Astrocyte (in vitro differentiated cells and primary cell): ENCODE measurements around the gene DLGAP4. TPM values are rescaled to one million over a fixed set of nuclear protein-coding genes. Genes with fewer than 3 reads are reported as not detected.
"Not testable (repeated sequence)": the region's sequence is repeated elsewhere in the genome, so short reads cannot be mapped to it uniquely, and the experiment has no call there.

Source experiments
- DNase-seq: peaks from one replicate; pipeline ENCODE4 v3.0.0-alpha.2; 2010; ENCODE audit warnings: low read depth
- FAIRE-seq: peaks from 2 replicates; lab custom pipeline; 2011; peaks lifted over from hg19 to GRCh38; lab: Jason Lieb, UNC
- H2AFZ ChIP-seq: 2 replicates; pipeline ENCODE4 v1.6.0; 2012; ENCODE audit warnings: low read depth, low read length, inconsistent platforms
- H3K27ac ChIP-seq: 2 replicates; pipeline ENCODE4 v1.5.1; 2011; ENCODE audit warnings: low read depth, low read length, inconsistent platforms
- H3K27me3 ChIP-seq: 2 replicates; pipeline ENCODE4 v1.6.0; 2011; ENCODE audit warnings: low read length, inconsistent platforms; ENCODE audit not compliant: insufficient read depth
- H3K36me3 ChIP-seq: 2 replicates; pipeline ENCODE4 v1.5.1; 2011; ENCODE audit warnings: low read length, inconsistent platforms; ENCODE audit not compliant: insufficient read depth
- H3K4me1 ChIP-seq: 2 replicates; pipeline ENCODE4 v1.5.1; 2011; ENCODE audit warnings: low read length, inconsistent platforms; ENCODE audit not compliant: insufficient read depth
- H3K4me2 ChIP-seq: 2 replicates; pipeline ENCODE4 v1.6.0; 2012; ENCODE audit warnings: low read length, inconsistent platforms
- H3K4me3 ChIP-seq: 2 replicates; pipeline ENCODE4 v1.5.1; 2011; ENCODE audit warnings: low read depth, mild to moderate bottlenecking, low read length, inconsistent platforms; ENCODE audit not compliant: insufficient read depth
- H3K79me2 ChIP-seq: 2 replicates; pipeline ENCODE4 v1.6.0; 2012; ENCODE audit warnings: mild to moderate bottlenecking, low read length, inconsistent platforms; ENCODE audit not compliant: insufficient read depth
- H3K9ac ChIP-seq: 2 replicates; pipeline ENCODE4 v1.6.0; 2012; ENCODE audit warnings: mild to moderate bottlenecking, low read length, inconsistent platforms
- H3K9me3 ChIP-seq: 2 replicates; pipeline ENCODE4 v1.5.1; 2012; ENCODE audit warnings: low read depth, mild to moderate bottlenecking, low read length, inconsistent platforms; ENCODE audit not compliant: insufficient read depth
- H4K20me1 ChIP-seq: 2 replicates; pipeline ENCODE4 v1.6.0; 2012; ENCODE audit warnings: low read length, inconsistent platforms; ENCODE audit not compliant: insufficient read depth
- H3K27ac Mint-ChIP-seq: one replicate; pipeline ENCODE4 v1.8.0; 2021; ENCODE audit warnings: mild to moderate bottlenecking, mixed read lengths; ENCODE audit not compliant: unreplicated experiment
- H3K27me3 Mint-ChIP-seq: one replicate; pipeline ENCODE4 v1.8.0; 2021; ENCODE audit warnings: low read depth, mixed read lengths; ENCODE audit not compliant: unreplicated experiment
- H3K36me3 Mint-ChIP-seq: one replicate; pipeline ENCODE4 v1.8.0; 2021; ENCODE audit warnings: low read depth, mixed read lengths; ENCODE audit not compliant: unreplicated experiment
- H3K4me1 Mint-ChIP-seq: one replicate; pipeline ENCODE4 v1.8.0; 2021; ENCODE audit warnings: low read depth, mixed read lengths; ENCODE audit not compliant: unreplicated experiment
- H3K4me3 Mint-ChIP-seq: one replicate; pipeline ENCODE4 v1.8.0; 2021; ENCODE audit warnings: mild to moderate bottlenecking, moderate library complexity, mixed read lengths; ENCODE audit not compliant: unreplicated experiment
- H3K9me3 Mint-ChIP-seq: one replicate; pipeline ENCODE4 v1.8.0; 2021; ENCODE audit warnings: mild to moderate bottlenecking, mixed read lengths; ENCODE audit not compliant: unreplicated experiment
- CTCF ChIP-seq: IDR thresholded peaks from 2 replicates; pipeline ENCODE4 v1.5.1; 2011; ENCODE audit warnings: low read depth, mild to moderate bottlenecking, inconsistent platforms, low read length, moderate library complexity; ENCODE audit not compliant: insufficient read depth
- EZH2 ChIP-seq: IDR thresholded peaks from 2 replicates; pipeline ENCODE4 v1.6.1; 2012; ENCODE audit warnings: mild to moderate bottlenecking, low read length, inconsistent platforms; ENCODE audit not compliant: insufficient read depth
- total RNA-seq: library from RNA; stranded (reverse); gene quantifications from 2 replicates; pipeline ENCODE4 v1.2.1, GENCODE V29; 2021

Gene DLGAP4
- total RNA-seq, 1 donor from 2014 or later: 135 TPM

DNA sequence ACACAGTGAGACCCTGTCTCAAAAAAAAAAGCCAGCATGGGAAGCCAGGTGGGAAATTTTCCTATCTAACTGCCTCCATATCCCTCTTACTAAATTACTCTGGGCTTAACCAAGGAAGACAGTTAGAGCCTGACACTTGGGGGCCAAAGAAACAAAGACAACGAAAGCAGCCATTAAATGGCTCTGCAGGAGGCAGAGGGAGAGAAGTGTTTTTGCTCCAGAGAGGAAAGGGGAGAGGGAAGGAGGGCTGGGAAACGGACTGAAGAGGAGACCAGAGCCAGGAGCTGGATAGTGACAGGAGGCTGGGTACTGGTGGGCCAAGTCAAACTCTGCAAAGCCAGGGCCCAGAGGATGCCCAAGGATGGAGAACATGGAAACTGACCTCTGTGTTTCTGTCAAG lies 256.6 kb downstream of the DLGAP4 start:
- Histone ChIP-seq H3K4me2 (no peak overlapping the region), H3K27ac (no peak overlapping the region), H3K27me3 (no peaks in the 10 kb centered on the region), H3K4me3 (no peak overlapping the region), H3K9me3 (peaks cover 3% of the 10 kb centered on the region), H3K9ac (no peak overlapping the region), H3K79me2 (no peaks in the 10 kb centered on the region), H3K36me3 (no peaks in the 10 kb centered on the region), H3K4me1 (no peaks in the 10 kb centered on the region), H2AFZ (no peak overlapping the region), H4K20me1 (no peaks in the 10 kb centered on the region)
- H3K27ac Mint-ChIP-seq: no peak overlapping the region
- FAIRE-seq (no peak), DNase-seq (no peak)
- no peak for TF ChIP-seq CTCF
- TF ChIP-seq EZH2: no peak
- no peaks in the 10 kb centered on the region for H3K4me1 Mint-ChIP-seq
- H3K4me3 Mint-ChIP-seq: no peak overlapping the region
- H3K27me3 Mint-ChIP-seq: no peaks in the 10 kb centered on the region
- peaks cover 4% of the 10 kb centered on the region for H3K9me3 Mint-ChIP-seq
- H3K36me3 Mint-ChIP-seq: peaks cover 8% of the 10 kb centered on the region

DNA sequence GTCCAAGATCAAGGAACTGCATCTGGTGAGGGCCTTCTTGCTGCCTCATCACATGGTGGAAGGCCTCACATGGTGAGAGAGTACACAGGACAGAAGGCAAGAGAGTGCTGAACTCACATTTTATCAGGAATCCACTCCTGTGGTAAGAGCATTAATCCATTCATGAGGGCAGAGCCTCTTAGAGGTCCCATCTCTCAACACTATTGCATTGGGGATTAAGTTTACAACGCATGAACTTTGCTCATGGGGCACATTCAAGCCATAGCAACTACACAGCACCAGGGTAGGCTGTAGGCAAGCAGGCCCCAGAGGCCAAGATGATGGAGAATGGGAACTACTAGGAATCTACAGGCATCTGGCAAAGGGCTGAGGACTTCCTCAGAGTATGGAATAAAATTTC lies 257.2 kb downstream of the DLGAP4 start:
- Mint-ChIP-seq H3K9me3 (peaks cover 4% of the 10 kb centered on the region), H3K27ac (no peak overlapping the region), H3K4me3 (no peak overlapping the region), H3K27me3 (no peaks in the 10 kb centered on the region), H3K4me1 (no peaks in the 10 kb centered on the region), H3K36me3 (peaks cover 5% of the 10 kb centered on the region)
- Histone ChIP-seq H3K4me1 (no peaks in the 10 kb centered on the region), H3K27ac (no peak overlapping the region), H4K20me1 (no peaks in the 10 kb centered on the region), H3K9me3 (peaks cover 3% of the 10 kb centered on the region), H2AFZ (no peak overlapping the region), H3K4me2 (no peak overlapping the region), H3K9ac (no peak overlapping the region), H3K4me3 (no peak overlapping the region), H3K27me3 (no peaks in the 10 kb centered on the region), H3K36me3 (no peaks in the 10 kb centered on the region), H3K79me2 (no peaks in the 10 kb centered on the region)
- no peak for FAIRE-seq
- TF ChIP-seq EZH2 (no peak), CTCF (no peak)
- no peak for DNase-seq

DNA sequence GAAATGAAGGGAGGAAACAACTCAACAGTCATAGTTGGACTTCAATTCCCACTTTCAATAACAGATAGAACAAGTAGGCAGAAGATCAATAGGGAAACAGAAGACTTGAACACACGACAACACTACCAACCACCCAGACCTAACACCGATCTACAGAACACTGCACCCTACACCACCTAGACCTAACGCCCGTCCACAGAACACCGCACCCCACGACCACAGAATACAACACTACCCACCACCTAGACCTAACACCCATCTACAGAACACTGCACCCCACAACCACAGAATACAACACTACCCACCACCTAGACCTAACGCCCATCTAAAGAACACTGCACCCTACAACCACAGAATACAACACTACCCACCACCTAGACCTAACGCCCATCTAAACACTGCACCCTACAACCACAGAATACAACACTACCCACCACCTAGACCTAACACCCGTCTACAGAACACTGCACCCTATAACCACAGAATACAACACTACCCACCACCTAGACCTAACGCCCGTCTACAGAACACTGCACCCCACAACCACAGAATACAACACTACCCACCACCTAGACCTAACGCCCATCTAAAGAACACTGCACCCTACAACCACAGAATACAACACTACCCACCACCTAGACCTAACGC lies 258.1 kb downstream of the DLGAP4 start:
- H3K27me3 ChIP-seq, H3K9me3 Mint-ChIP-seq, H3K27me3 Mint-ChIP-seq, H3K9ac ChIP-seq, H4K20me1 ChIP-seq, H3K4me3 ChIP-seq, H3K4me1 Mint-ChIP-seq, H3K79me2 ChIP-seq, H3K27ac ChIP-seq, H3K4me2 ChIP-seq, FAIRE-seq, H3K36me3 Mint-ChIP-seq, DNase-seq, H3K4me3 Mint-ChIP-seq, H3K4me1 ChIP-seq, H3K9me3 ChIP-seq, H3K27ac Mint-ChIP-seq, H3K36me3 ChIP-seq, H2AFZ ChIP-seq: not testable (repeated sequence)

GRCh38 chr20:36564726-36565121 lies 258.6 kb downstream of the DLGAP4 start:
- H3K4me1 ChIP-seq, H3K79me2 ChIP-seq, H3K4me1 Mint-ChIP-seq, H3K9me3 Mint-ChIP-seq, FAIRE-seq, H3K27me3 Mint-ChIP-seq, H3K4me3 Mint-ChIP-seq, H3K36me3 ChIP-seq, H3K27me3 ChIP-seq, H3K27ac ChIP-seq, H3K27ac Mint-ChIP-seq, H3K9me3 ChIP-seq, DNase-seq, H4K20me1 ChIP-seq, H3K9ac ChIP-seq, H2AFZ ChIP-seq, H3K4me3 ChIP-seq, H3K36me3 Mint-ChIP-seq, H3K4me2 ChIP-seq: not testable (repeated sequence)
